PC-3 (cell line): Measurements from ENCODE around the gene WDR38. TPM values are rescaled to one million over a fixed set of nuclear protein-coding genes. Genes with fewer than 3 reads are reported as not detected.
A peak's percentile ranks its signal among the peaks of the same experiment; 100 is the strongest.

Source experiments
- ATAC-seq: fragments of 200-7000 bp; cut with Tn5 transposase; 2 replicates; pipeline ENCODE4 v1.9.1; 2020; ENCODE audit warnings: mild to moderate bottlenecking, moderate library complexity
- BruUV-seq: library from RNA; stranded (reverse); fragments of 400-500 nt; replicated peaks from 2 replicates; lab custom pipeline; 2021; lab: Mats Ljungman, UMichigan
- CTCF ChIA-PET: fragments of 300-600 bp; sonication (Branson Sonifier 250); formaldehyde crosslinking; loops from one replicate; lab custom pipeline; 2022; ENCODE audit warnings: antibody characterized with exemption; lab: Charles Lee
- POLR2A ChIA-PET: fragments of 300-600 bp; sonication (Branson Sonifier 250); formaldehyde crosslinking; loops from one replicate; lab custom pipeline; 2022; ENCODE audit warnings: antibody characterized with exemption; ENCODE audit not compliant: unreplicated experiment; lab: Charles Lee
- DNase-seq: peaks from one replicate; pipeline ENCODE4 v3.0.0-alpha.2; 2015
- H2AFZ ChIP-seq: fragments of 300-600 bp; sonication (generic); 2 replicates; pipeline ENCODE4 v1.6.0; 2016; ENCODE audit warnings: antibody characterized with exemption, low read length
- H3F3A ChIP-seq: fragments of 300-600 bp; sonication (generic); one replicate; pipeline ENCODE4 v1.6.0; 2017; ENCODE audit warnings: antibody characterized with exemption, low read length, control low read depth, mild to moderate bottlenecking; ENCODE audit not compliant: unreplicated experiment
- H3K27ac ChIP-seq: fragments of 300-600 bp; sonication (generic); 2 replicates; pipeline ENCODE4 v1.5.1; 2016; ENCODE audit warnings: mild to moderate bottlenecking, low read length
- H3K27me3 ChIP-seq: fragments of 300-600 bp; sonication (generic); 2 replicates; pipeline ENCODE4 v1.6.1; 2016; ENCODE audit warnings: low read length, mixed read lengths
- H3K36me3 ChIP-seq: fragments of 300-600 bp; sonication (generic); 2 replicates; pipeline ENCODE4 v1.6.1; 2016; ENCODE audit warnings: low read depth, mixed run types, low read length, mixed read lengths
- H3K4me1 ChIP-seq: fragments of 300-600 bp; sonication (generic); 2 replicates; pipeline ENCODE4 v1.5.1; 2016; ENCODE audit warnings: low read length; ENCODE audit not compliant: insufficient read depth
- H3K4me2 ChIP-seq: fragments of 300-600 bp; sonication (generic); 2 replicates; pipeline ENCODE4 v1.6.0; 2016; ENCODE audit warnings: low read length
- H3K4me3 ChIP-seq: fragments of 300-600 bp; sonication (generic); 2 replicates; pipeline ENCODE4 v1.5.1; 2016; ENCODE audit warnings: mild to moderate bottlenecking, low read length, mixed read lengths
- H3K79me2 ChIP-seq: fragments of 300-600 bp; sonication (generic); 2 replicates; pipeline ENCODE4 v1.6.1; 2017; ENCODE audit warnings: low read length, mixed read lengths
- H3K9ac ChIP-seq: fragments of 300-600 bp; sonication (generic); 2 replicates; pipeline ENCODE4 v1.6.0; 2016; ENCODE audit warnings: mild to moderate bottlenecking, low read length
- H3K9me2 ChIP-seq: fragments of 300-600 bp; sonication (generic); replicated peaks from 2 replicates; pipeline ENCODE4 v1.6.1; 2016; ENCODE audit warnings: mixed run types, low read length, mixed read lengths
- H3K9me3 ChIP-seq: fragments of 300-600 bp; sonication (generic); 2 replicates; pipeline ENCODE4 v1.6.1; 2016; ENCODE audit warnings: low read length, mixed read lengths
- H4K20me1 ChIP-seq: fragments of 300-600 bp; sonication (generic); 2 replicates; pipeline ENCODE4 v1.6.1; 2016; ENCODE audit warnings: low read length, mixed read lengths
- EZH2 ChIP-seq: fragments of 300-600 bp; sonication (generic); IDR thresholded peaks from one replicate; pipeline ENCODE4 v1.6.1; 2017; ENCODE audit warnings: antibody characterized with exemption, mild to moderate bottlenecking, low read length; ENCODE audit not compliant: unreplicated experiment
- EZH2phosphoT487 ChIP-seq: fragments of 300-600 bp; sonication (generic); IDR thresholded peaks from 2 replicates; pipeline ENCODE4 v1.6.1; 2018; ENCODE audit warnings: mild to moderate bottlenecking, antibody characterized with exemption, low read length, borderline replicate concordance
- intact Hi-C: fragments of 100-400 bp; cut with micrococcal nuclease; formaldehyde crosslinking; loops from 2 replicates; pipeline ENCODE4 v1.9.0; 2023
- total RNA-seq: library from RNA; depleted of rRNA; stranded (reverse); fragments of >200 nt; gene quantifications from 2 replicates; pipeline ENCODE4 v1.2.3, GENCODE V29; 2014
- TF ChIP-seq, protein P1 (sequence below): fragments of 300-600 bp; sonication (generic); conservative IDR thresholded peaks from 2 replicates; pipeline ENCODE4 v1.5.1; 2017; ENCODE audit warnings: antibody characterized with exemption, low read depth, mild to moderate bottlenecking, low read length

WDR38 gene
- total RNA-seq, 1 experiment from 2014 or later, result not detected

DNA sequence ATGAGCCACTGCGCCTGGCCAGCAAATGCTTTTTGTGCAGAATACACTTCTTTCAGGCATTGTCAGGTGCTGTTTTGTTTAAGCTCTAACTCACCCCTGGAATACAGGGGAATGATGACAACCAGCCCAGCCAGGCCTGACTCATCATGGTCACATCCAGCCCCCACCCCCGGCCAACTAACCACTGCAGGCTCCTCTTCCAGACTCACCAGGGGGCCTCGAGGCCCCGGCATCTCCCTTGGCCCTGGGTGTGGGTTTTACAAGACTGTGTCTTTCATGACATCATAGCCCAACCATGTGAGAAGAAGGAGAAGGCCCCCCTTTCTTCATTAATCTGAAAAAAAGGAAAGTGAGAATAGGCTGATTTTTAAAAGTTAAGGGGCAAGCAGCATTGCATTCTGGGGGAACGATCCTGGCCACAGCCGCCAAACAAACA, 40.8 kb upstream of the WDR38 start:
- Histone ChIP-seq H3K27ac (peak overlapping the region; percentile 88), H3F3A (no peaks in the 10 kb centered on the region), H3K4me2 (0 out of 2 replicates have a peak overlapping the region, but pooled peaks have one; percentile 75), H3K9ac (no peak overlapping the region), H3K4me3 (no peak overlapping the region), H3K27me3 (no peaks in the 10 kb centered on the region), H3K4me1 (peaks cover 34% of the 10 kb centered on the region), H3K9me3 (no peaks in the 10 kb centered on the region), H3K79me2 (no peaks in the 10 kb centered on the region), H2AFZ (0 out of 2 replicates have a peak overlapping the region, but pooled peaks have one; percentile 13), H3K9me2 (no peaks in the 10 kb centered on the region), H3K36me3 (no peaks in the 10 kb centered on the region), H4K20me1 (no peaks in the 10 kb centered on the region)
- TF ChIP-seq EZH2 (no peak), EZH2phosphoT487 (no peak)
- TF ChIP-seq, protein P1, sequence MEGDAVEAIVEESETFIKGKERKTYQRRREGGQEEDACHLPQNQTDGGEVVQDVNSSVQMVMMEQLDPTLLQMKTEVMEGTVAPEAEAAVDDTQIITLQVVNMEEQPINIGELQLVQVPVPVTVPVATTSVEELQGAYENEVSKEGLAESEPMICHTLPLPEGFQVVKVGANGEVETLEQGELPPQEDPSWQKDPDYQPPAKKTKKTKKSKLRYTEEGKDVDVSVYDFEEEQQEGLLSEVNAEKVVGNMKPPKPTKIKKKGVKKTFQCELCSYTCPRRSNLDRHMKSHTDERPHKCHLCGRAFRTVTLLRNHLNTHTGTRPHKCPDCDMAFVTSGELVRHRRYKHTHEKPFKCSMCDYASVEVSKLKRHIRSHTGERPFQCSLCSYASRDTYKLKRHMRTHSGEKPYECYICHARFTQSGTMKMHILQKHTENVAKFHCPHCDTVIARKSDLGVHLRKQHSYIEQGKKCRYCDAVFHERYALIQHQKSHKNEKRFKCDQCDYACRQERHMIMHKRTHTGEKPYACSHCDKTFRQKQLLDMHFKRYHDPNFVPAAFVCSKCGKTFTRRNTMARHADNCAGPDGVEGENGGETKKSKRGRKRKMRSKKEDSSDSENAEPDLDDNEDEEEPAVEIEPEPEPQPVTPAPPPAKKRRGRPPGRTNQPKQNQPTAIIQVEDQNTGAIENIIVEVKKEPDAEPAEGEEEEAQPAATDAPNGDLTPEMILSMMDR, result no peak
- no TSS peak for BruUV-seq
- intact Hi-C loops, result no loop called here
- CTCF ChIA-PET, result interaction anchor here (0.8 to 1.1 kb wide), 2 partner anchors 33 to 40 kb away, joined by 5 read pairs; partner anchors contain the start of gene WDR38
- POLR2A ChIA-PET, result interaction anchor here (0.6 kb wide), 1 partner anchor 152 kb away, joined by 11 read pairs; no protein-coding TSS in a partner anchor
- ATAC-seq (peak; percentile 84), DNase-seq (peak; percentile 84)

DNA sequence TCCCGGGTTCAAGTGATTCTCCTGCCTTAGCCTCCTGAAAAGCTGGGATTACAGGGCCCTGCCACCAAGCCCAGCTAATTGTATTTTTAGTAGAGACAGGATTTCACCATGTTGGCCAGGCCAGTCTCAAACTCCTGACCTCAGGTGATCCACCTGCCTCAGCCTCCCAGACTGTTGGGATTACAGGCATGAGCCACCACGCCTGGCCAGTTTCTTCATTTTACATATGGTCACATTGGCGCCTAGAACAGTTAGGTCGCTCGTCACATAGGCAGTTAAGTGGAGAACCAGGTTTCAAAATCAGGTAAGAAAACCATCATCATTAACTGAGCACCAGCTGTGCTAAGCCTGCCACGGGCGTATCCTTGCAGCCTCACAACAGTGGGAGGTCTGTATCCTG, 40.2 kb upstream of the WDR38 start:
- Histone ChIP-seq H3K9ac (no peak overlapping the region), H3K27ac (peak overlapping the region; percentile 42), H3K4me2 (no peak overlapping the region), H3F3A (no peaks in the 10 kb centered on the region), H3K36me3 (no peaks in the 10 kb centered on the region), H3K4me1 (peaks cover 34% of the 10 kb centered on the region), H3K9me3 (no peaks in the 10 kb centered on the region), H3K27me3 (no peaks in the 10 kb centered on the region), H3K9me2 (no peaks in the 10 kb centered on the region), H3K79me2 (no peaks in the 10 kb centered on the region), H4K20me1 (no peaks in the 10 kb centered on the region), H3K4me3 (no peak overlapping the region), H2AFZ (no peak overlapping the region)
- no peak for DNase-seq
- intact Hi-C loops, result no loop called here
- TF ChIP-seq EZH2, result no peak
- no peak for TF ChIP-seq EZH2phosphoT487
- TF ChIP-seq, protein P1, result no peak
- ChIA-PET CTCF (no interaction called here), POLR2A (no interaction called here)
- no peak for ATAC-seq
- BruUV-seq, result no TSS peak

DNA sequence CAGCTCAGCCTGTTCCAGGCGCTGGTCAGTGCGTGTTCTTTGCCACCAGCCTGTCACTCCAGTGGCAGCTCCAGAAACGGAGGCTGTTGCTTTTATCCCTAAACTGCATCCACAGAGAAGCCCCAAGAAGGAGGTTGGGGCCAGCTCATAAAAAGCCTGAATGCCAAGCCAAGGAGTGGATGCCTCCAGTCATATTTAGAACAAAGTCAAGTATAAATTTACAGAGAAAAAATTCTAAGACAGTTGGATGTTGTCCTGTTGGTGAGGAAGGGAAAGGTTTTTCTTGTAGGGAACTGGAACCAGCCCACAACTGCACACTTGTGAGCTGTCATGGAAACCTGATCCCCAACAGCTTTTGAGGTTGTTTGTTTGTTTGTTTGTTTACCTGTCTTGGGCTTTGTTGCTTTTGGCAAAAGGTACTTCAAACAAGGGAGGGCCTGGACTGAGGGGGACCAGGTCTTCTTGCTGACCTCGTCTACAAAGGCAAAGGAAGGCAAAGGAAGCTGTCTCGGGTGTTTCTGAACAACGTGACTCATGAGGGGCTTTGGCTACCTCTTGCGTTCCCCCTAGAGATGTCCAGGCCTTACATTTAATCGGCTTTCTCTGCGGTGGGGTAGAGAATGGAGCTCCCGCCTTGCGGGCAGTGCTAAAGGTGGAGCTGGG, 39.6 kb upstream of the WDR38 start:
- ChIA-PET POLR2A (no interaction called here), CTCF (no interaction called here)
- BruUV-seq, result no TSS peak
- Histone ChIP-seq H3K4me1 (peaks cover 36% of the 10 kb centered on the region), H3K79me2 (no peaks in the 10 kb centered on the region), H3K36me3 (no peaks in the 10 kb centered on the region), H3F3A (no peaks in the 10 kb centered on the region), H3K4me3 (no peak overlapping the region), H3K9me2 (no peaks in the 10 kb centered on the region), H3K27ac (no peak overlapping the region; the same call in 1 of the 2 replicates), H3K4me2 (no peak overlapping the region), H3K27me3 (no peaks in the 10 kb centered on the region), H3K9ac (no peak overlapping the region), H3K9me3 (no peaks in the 10 kb centered on the region), H2AFZ (no peak overlapping the region), H4K20me1 (no peaks in the 10 kb centered on the region)
- intact Hi-C loops, result no loop called here
- TF ChIP-seq, protein P1, result no peak
- TF ChIP-seq EZH2phosphoT487 (no peak), EZH2 (no peak)
- DNase-seq (no peak), ATAC-seq (no peak)
